ENCODE data around the gene FAM184B.

GRCh38 chr4:17718471-17718870 is 63.0 kb downstream of the FAM184B start:
- TF ChIP-seq CTCF (IDR thresholded peaks at IDR 0.05) (no peak), POLR2A (IDR thresholded peaks at IDR 0.05) (no peak)
